IPS-NIHi7 (cell line): ENCODE results near the gene MT1M.
A peak's percentile ranks its signal among the peaks of the same experiment; 100 is the strongest.

Experiments
- DNase-seq: peaks from one replicate; pipeline ENCODE4 v3.0.0; 2012; ENCODE audit warnings: mixed read lengths; ENCODE audit errors: extremely low spot score

The MT1M gene

GRCh38 chr16:56628486-56629350 lies 3.7 kb upstream of the MT1M start:
- DNase-seq = no peak

DNA sequence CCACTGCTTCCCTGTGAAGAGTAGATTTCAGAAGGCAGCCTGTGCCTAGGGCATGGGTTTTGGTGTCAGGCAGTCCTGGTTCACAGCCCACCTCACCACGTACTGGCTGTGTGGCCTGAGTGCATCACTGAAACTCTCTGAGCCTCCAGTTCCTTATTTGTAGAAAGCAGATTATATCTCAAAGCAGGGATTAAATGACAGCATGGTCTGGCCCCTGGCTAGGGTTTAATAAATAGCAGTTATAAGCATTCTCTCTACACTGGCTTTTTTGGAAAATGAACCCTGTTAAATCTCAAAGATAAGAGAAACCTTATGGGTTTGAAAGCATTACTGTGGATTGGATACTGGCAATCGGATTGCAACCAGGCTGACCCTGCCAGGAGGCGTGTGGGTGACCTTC lies 2.9 kb upstream of the MT1M start:
- DNase-seq = no peak

DNA sequence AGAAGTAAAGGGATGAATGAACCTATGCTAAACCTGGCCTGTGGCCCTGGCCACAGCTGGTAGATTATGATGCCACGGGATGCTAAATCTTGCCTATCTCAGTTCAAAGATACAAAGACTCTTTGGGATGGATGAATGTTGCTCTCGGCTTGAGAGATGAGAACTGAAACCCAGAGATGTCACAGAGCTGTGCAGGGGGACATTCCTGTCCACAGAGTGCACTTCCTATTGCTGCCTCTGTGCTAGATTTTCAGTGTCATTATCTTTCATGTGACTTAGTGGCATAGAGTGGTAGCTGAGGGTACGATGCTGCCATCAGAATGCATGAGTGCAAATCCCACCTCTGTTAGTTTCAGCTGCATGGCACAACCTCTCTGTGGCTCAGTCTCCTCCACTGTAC lies 2.3 kb upstream of the MT1M start:
- DNase-seq = no peak

GRCh38 chr16:56631197-56631596 lies 1.3 kb upstream of the MT1M start:
- no peak for DNase-seq

GRCh38 chr16:56631832-56632155 lies 665 bp upstream of the MT1M start:
- no peak for DNase-seq

DNA sequence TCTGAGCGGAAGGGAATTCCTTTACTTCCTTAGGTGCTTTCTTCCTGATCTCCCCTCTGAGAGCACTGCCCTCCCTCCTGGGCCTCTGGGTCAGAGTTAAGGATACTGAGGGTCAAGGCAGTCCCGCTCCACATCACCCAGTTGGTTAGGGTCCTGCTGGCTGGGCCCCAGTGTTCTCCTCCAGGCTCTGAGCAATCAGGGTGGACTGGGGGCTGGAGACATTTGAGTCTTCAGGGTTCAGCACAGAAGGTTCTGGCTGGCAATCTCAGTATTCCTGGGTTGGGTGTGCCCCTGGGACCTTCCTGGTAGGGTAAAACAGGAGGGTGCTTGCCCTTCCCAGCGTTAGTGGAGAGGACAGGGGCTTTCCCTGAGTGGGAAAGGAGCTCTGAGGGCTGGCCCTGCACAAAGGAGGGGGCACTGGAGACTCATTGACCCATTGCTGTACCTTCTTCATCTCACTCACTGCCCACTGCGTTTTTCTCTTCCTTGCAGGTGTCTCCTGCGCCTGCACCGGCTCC lies 448 bp downstream of the MT1M start:
- DNase-seq = no peak

DNA sequence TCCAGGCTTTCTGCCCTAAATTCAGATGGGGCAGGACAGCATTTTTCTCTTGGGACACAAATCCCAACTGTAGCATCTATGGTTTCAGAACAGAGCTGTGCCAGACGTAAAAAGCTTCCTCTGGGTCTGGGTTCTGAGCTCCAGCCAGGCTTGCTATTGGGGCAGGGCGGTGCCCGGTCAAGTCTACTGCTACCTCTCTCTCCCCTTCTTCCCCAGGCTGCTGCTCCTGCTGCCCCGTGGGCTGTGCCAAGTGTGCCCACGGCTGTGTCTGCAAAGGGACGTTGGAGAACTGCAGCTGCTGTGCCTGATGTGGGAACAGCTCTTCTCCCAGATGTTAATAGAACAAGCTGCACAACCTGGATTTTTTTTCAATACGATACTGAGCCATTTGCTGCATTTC lies 1.1 kb downstream of the MT1M start:
- DNase-seq = no peak

- no peak for DNase-seq
Measured at GRCh38 chr16:56634715-56635440, 2.4 kb downstream of the MT1M start.

DNA sequence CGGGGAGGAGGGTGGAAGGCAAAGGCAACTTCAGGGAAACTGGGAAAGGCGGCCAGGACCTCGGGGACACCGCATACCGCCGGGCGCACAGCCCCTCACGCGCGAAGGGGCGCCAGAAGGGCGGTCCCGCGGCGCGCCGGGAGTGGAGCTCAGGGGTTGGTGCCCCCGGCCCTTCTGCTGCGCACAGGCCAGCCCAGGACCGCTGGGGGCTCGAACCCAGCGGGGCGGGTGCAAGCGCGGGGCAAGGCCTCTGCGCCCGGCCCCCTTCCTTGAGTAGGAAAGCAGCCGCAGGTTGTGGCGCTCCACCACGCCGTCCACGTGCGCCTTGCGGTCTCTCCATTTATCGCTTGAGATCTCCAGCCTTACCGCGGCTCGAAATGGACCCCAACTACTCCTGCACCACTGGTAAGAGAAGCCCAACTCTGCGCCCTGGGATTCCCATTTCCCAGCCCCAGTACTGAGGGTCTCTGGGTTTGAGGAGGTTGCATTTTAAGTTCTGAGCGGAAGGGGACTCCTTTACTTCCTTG lies 3.0 kb downstream of the MT1M start:
- no peak for DNase-seq

DNA sequence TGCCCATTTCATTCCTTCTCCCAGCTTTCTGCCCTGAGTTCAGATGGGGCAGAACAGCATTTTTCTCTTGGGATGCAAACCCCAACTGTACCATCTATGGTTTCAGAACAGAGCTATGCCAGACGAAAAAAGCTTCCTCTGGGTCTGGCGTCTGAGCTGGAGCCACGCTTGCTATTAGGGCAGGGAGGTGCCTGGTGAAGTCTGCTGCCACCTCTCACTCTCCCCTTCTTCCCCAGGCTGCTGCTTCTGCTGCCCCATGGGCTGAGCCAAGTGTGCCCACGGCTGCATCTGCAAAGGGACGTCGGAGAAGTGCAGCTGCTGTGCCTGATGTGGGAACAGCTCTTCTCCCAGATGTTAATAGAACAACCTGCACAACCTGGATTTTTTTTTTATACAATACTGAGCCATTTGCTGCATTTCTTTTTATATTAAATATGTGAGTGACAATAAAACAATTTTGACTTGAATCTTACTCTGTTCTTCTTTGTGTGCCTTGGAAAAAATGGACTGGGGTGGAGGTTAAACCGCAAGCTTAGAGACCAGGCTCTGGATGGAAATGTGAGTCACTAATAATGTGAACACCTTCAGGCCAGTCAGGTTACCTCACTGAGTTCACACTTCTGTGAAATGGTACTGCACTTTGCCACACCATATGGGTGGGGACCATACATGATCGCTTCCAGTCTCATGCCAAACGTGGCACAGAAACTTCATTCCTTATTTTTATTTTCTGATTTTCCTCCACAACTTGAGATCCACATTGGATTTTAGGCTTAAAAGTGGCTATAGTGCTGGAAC lies 4.4 kb downstream of the MT1M start:
- no peak for DNase-seq

DNA sequence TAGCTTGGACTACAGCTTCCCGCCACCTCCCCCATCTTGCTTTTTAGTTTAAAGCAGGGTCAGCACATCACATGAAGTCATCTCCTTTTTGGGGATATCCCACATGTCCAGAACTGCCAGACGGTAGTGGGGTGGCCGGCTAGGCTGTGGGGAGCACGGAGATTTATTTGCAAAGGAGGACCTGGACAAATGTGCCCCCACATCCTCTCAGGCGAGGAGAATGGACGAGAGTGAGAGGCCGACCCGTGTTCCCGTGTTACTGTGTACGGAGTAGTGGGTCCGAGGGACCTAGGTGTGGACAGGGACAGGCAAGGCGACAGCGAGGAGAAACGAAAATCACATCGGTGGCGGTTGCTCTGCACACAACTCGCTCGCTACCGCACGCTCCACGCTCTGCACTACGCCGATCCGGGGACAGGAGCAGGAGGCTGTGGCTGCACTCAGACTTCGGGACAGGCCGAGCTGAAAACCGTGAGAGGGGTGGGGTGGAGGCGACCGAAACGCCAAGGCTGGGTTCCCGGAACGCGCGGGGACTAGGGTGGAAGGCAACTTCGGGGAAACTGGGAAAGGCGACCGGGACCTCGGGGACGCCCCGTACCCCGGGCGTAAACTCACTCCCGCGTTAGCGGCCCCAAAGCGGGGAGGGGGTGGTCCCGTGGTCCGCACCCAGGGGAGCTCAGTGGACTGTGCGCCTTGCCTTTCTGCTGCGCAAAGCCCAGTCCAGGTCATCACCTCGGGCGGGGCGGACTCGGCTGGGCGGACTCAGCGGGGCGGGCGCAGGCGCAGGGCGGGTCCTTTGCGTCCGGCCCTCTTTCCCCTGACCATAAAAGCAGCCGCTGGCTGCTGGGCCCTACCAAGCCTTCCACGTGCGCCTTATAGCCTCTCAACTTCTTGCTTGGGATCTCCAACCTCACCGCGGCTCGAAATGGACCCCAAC lies 5.6 kb downstream of the MT1M start, which contains the start of gene MT1A:
TSS of gene MT1A (plus strand) at position 853 of the 937 bp plus-strand sequence. CDS start at position 926, 73 bp downstream.
- peak; percentile 77 for DNase-seq

- DNase-seq = no peak
Measured at GRCh38 chr16:56639045-56639444, 6.6 kb downstream of the MT1M start.

DNA sequence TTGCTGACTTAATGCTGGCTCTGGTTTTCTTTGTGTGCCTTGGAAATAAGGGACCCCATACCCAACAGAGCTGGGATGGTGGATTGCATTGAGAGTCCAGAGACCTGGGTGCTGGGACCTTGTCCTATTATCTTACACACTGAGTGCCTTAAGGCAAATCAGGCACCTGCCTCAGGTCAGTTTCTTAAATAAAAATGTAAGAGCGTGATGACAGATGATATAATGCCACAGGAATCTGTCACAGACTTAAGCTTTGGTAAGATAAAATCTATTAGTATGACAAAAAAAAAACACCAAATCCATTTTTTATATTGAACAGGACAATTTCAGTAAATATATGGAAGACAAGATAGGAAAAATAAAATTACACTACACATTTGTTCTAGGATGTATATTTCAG lies 7.6 kb downstream of the MT1M start:
- no peak for DNase-seq

- no peak for DNase-seq
Measured at GRCh38 chr16:56641166-56641565, 8.7 kb downstream of the MT1M start.

- peak; percentile 68 for DNase-seq
Measured at GRCh38 chr16:56643080-56643778, 10.8 kb downstream of the MT1M start.

GRCh38 chr16:56643833-56644232 lies 11.4 kb downstream of the MT1M start:
- no peak for DNase-seq

- no peak for DNase-seq
Measured at GRCh38 chr16:56645311-56645710, 12.9 kb downstream of the MT1M start.

- no peak for DNase-seq
Measured at GRCh38 chr16:56645838-56646237, 13.4 kb downstream of the MT1M start.

- no peak for DNase-seq
Measured at GRCh38 chr16:56647641-56648431, 15.4 kb downstream of the MT1M start.
